HG02943 (cell line): ENCODE measurements around the gene CENPH.
"Not testable (repeated sequence)": the region's sequence is repeated elsewhere in the genome, so short reads cannot be mapped to it uniquely, and the experiment has no call there.

Source experiments
- ATAC-seq: cut with Tn5 transposase; IDR thresholded peaks from one replicate; pipeline ENCODE4 v1.9.1; 2021; ENCODE audit warnings: mild to moderate bottlenecking, low read depth, moderate library complexity; ENCODE audit not compliant: unreplicated experiment

Gene CENPH

DNA sequence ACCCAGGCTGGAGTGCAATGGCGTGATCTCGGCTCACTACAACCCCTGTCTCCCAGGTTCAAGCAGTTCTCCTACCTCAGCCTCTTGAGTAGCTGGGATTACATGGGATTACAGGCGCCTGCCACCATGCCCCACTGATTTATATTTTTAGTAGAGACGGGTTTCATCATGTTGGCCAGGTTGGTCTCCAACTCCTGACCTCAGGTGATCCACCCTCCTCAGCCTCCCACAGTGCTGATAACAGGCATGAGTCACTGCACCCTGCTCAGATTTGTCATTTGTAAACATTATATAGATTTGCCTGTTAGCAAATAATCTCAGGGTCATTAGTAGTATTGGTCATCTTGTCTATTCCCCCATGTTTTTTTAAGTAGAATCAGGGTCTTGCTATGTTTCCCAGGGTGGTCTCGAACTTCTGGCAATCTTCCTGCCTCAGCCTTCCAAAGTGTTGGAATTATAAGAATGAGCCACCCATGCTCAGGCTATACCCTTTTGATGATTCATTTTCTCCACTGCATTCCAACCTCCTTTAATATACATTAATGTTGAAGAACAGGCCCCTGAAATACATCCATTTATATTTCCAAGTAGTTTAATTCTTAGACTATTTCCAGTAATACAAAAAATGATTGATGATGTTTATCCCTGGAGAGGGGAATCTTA lies 17.3 kb downstream of the CENPH start:
- no peak for ATAC-seq

DNA sequence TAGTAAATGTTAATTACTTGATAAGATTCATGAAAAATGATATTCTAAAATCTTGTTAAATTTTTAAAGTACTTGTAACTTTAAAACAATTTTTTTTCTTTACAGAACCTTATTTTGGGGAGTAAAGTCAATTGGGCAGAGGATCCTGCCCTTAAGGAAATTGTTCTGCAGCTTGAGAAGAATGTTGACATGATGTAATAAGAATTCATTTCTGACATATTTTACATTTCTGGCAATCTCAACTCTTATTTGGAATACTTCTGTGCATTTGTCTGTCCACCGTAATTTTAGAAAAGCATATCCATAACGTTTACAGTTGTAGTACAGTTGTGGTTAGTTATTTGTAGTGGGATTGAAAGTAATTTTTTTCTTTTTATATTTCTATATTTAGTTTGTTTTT lies 20.2 kb downstream of the CENPH start:
- ATAC-seq, result no peak

DNA sequence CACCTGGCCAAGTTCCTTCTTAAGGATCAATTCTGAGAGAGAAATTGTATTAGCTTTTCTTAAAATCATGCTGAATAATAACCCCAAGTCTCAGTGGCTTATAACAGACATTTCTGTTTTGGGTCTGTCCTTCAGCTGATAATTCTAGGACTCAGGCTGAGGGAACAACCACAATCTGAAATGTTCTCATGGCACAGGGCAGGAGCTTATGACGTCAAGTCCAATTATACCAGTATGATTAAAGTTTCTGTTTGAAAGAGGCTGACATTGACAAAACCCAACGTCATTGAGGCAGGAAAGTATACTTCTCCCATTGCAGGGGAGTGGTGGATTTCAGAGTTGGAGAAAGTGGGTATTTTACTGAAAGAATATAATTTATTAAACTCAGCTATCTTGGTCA lies 21.8 kb downstream of the CENPH start:
- no peak for ATAC-seq

DNA sequence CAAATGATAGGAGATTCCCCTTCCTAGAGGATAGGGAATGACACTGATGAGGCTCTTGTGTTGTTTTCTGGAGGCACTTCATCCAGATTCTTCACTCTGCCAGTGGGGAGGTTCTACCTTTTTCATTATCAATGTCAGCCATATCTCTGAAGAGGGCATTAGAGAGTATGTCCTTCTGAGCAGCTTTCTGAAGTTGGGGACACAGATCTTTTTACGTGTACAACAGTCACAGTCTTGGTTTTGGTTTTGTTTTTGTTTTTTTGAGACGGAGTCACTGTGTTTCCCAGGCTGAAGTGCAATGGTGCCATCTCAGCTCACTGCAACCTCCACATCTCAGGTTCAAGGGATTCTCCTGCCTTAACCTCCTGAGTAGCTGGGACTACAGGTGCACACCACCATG lies 22.6 kb downstream of the CENPH start:
- ATAC-seq, result no peak

DNA sequence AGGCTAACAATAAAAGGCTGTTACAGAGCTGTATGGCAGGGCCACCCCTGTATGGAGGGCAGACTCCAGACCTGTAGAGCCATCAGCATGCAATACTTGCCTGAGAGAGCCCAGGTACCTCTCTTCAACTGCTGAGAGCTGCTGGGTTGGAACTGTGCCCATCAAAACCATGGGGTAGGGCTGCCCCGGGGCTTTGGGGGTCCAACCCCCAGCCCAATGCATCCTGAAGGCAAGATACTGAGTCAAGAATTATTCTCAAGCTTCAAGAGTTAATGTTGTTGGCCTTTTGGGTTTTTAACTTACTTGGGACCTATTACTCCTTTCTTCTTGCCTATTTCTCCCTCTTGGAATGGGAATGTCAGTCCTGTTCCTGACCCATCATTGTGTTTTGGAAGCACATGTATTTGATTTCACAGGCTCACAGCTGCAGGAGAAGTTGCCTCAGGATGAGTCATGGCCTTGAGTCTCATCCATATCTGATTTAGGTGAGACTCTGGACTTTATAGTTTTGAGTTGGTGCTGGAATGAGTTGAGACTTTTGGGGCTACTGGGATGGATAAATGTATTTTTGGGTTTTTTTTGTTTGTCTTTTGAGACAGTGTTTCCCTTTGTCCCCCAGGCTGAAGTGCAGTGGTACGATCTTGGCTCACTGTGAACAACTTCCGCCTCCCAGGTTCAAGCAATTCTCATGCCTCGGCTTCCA lies 24.3 kb downstream of the CENPH start:
- ATAC-seq, result no peak

DNA sequence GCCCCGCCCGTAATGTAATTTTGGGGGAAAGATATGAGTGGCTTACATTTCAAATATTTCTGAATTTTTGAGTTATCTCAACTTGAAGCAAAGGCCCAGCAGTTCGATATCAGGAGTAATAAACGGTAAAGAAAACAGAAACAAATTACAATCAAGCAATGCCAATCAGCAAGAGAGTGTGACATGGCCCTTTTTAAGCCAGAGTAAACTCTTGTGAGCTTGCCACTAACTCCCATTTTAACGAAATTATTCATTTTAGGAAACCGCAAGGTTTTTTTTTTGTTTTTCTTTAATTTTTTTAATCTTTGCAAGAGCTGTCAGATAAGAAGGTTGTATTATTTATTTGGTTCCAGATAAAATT lies 27.7 kb downstream of the CENPH start:
- no peak for ATAC-seq

DNA sequence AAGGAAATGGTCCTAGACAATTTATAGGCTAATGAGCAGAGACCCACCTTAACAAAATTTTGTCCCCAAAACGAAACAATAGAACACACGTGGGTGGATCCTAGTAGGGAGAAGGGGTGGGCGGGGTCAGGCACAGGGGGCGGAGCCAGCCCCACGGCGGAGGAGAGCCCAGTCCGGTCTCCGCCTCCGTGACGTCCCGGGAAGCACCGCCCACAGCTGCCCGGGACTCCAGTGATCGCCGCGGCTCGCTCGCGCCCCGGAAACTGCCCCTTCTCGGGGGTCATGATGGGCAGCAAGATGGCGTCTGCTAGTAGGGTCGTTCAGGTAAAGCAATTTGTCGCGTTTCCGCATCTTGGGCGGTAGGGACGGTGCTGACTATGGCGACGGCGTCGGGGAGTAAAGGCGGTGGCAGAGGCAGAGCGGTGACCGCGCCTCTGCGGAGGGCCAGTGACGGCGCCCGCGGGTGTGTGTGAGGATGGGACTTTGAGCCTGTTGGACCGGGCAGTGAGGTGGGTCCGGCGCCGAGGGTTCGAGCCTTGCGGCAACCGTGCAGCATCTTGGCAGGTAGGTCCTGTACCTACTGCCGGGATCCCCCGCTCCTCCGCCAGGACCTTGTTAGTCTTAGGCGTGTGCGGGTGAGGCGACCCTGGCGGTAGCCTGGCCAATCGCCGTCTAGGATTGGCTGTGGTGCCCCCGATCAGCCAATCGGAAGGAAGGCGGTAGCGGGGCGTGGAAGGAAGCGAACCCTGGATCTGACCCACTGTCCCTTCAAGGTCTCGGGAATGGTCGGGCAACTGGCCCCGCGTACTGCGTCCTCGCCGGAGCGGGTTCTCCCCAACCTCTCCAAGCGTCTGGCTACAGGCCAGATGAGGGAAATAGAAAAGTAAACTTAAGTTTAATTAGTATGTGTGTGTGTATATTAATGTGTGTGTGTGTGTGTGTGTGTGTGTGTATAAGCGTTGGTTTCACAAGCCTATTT lies 28.5 kb downstream of the CENPH start:
- peak; percentile 94 for ATAC-seq

DNA sequence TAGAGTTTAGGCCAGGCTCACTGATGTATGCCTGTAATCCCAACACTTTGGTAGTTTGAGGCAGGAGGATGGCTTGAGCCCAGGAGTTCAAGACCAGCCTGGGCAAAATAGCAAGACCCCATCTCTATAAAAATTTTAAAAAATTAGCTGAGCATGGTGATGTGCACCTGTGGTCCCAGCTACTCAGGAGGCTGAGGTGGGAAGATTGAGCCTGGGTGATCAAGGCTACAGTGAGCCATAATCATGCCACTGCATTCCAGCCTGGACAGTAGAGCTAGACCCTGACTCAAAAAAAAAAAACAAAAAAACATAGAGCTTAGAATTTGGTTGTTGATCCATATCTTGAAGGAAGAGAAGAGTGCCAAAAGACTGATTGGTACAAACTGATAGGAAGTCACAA lies 30.6 kb downstream of the CENPH start:
- ATAC-seq, result no peak

DNA sequence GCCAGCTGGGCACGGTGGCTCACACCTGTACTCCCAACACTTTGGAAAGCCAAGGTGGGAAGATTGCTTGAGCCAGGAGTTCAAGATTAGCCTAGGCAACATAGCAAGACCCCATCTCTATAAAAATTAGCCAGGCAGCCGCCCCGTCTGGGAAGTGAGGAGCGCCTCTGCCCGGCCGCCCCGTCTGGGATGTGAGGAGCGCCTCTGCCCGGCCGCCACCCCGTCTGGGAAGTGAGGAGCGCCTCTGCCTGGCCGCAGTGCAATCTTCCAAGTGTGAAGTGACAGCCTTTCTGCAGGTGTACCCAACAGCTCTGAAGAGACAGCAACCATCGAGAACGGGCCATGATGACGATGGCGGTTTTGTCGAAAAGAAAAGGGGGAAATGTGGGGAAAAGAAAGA lies 31.0 kb downstream of the CENPH start:
- ATAC-seq, result not testable (repeated sequence)

DNA sequence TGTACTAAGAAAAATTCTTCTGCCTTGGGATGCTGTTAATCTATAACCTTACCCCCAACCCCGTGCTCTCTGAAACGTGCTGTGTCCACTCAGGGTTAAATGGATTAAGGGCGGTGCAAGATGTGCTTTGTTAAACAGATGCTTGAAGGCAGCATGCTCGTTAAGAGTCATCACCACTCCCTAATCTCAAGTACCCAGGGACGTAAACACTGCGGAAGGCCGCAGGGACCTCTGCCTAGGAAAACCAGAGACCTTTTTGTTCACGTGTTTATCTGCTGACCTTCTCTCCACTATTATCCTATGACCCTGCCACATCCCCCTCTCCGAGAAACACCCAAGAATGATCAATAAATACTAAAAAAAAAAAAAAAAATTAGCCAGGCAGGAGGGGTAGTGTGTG lies 31.4 kb downstream of the CENPH start:
- ATAC-seq, result not testable (repeated sequence)

DNA sequence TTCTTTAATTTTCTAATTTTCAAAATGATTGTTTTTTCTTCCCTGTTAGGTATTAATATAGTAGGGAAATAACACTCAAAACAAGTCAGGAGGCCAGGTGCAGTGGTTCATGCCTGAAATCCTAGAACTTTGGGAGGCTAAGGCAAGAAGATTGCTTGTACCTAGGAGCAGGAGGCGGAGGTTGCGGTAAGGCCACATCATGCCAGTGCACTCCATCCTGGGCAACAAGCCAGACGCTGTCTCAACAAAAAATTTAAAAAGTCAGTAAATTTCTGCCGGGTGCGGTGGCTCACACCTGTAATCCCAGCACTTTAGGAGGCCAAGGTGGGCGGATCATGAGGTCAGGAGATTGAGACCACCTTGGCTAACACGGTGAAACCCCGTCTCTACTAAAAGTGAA lies 35.1 kb downstream of the CENPH start:
- no peak for ATAC-seq

DNA sequence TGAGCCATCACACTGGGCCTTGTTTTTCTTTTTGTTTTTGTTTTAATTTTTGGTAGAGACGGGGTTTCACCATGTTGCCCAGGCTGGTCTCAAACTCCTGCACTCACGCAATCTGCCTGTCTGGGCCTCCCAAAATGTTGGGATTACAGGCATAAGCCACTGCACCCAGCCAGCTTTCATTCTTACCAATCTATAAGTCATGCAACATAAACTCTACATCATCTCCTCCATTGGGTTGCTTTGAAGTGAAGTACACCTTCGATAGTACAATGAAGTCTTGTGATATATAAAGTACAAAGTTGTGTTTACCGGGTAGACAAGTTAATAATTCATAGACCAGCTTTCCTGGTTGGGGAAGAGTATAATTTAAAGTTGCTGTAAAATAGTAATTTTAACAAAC lies 36.5 kb downstream of the CENPH start:
- no peak for ATAC-seq

DNA sequence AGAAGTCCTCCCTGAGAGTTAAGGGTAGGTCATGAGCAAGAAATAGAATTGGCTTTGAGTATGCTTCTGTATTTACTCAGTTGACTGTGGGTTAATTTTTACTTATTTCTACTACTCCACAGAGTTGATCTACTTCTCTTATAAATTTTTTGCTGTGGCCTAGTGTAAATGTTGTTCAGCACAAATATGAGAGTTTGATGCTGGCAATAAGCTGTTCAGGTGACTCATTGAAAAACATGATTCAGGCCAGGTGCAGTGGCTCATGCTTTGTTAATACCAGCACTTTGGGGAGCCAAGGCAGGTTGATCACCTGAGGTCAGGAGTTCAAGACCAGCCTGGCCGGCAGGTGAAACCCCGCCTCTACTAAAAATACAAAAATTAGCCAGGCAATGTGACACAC lies 40.8 kb downstream of the CENPH start:
- no peak for ATAC-seq

DNA sequence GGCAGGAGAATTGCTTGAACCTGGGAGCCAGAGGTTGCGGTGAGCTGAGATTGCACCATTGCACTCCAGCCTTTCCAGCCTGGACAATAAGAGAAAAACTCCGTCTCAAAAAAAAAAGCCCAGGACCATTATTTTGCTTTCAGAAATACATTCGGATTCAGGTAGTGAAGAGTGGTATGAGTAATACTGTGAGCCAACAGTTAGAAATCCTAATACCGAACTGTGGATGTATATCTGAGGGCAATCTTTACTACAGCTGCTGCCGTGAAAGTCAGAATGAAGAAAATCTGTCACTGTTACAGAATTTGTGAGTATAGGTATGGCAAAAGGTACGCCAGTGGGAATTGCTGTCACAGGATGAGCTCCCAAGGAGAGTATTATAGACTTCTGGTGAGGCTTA lies 41.9 kb downstream of the CENPH start:
- no peak for ATAC-seq

DNA sequence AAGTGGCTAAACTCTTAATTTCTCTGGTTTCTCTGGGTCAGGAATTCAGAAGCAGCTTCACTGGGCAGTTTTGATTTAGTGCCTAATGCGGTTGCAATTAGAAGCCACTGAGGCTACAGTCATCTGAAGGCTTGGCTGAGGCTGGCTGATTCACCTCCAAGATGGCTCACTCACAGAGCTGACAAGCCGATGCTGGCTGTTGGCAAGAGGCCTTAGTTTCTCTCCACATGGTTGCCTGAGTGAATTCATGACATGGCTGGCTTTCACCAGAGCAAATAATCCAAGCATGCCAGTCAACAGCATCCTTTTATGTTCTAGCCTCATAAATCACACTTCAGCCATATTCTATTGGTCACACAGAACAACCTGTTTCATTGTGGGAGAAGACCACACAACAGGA lies 42.5 kb downstream of the CENPH start:
- ATAC-seq, result no peak

DNA sequence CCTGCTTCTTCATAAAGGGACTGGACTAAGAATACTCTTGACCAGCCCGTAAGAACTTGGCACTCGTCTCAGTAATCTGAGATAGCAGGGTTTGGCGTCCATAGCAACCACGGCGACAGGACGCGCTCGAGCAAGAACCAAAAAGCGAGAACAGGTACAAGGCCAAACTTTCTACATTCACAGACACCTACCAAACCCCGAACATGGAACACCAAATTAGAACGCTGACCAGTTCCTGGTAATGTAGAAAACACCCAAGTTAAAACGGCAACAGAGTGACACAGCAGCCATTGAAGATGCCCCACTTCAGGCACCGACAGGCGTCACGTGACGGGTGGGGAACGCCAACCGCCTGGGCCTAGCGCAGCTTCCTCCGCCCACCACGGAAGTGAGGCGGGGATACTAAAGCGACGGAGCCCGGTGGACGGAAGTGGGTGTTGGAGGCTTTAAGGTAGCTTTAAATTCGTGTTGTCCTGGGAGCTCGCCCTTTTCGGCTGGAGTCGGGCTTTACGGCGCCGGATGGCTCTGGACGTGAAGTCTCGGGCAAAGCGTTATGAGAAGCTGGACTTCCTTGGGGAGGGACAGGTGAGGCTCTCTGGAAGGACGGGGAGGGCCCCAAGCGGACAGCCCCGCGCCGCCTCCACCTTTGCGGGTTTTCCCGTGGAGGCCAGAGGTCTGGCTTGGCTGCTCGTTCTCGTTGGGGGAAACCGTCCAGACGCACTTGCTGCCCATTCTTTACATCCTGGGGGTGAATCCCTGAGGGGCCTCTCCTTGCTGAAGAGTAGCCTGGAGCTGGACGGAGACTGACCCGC lies 45.3 kb downstream of the CENPH start, which contains the start of gene CDK7:
TSS of gene CDK7 (plus strand) at position 430 of the 812 bp plus-strand sequence. CDS start at position 520, 90 bp downstream.
- ATAC-seq, result peak; percentile 96

DNA sequence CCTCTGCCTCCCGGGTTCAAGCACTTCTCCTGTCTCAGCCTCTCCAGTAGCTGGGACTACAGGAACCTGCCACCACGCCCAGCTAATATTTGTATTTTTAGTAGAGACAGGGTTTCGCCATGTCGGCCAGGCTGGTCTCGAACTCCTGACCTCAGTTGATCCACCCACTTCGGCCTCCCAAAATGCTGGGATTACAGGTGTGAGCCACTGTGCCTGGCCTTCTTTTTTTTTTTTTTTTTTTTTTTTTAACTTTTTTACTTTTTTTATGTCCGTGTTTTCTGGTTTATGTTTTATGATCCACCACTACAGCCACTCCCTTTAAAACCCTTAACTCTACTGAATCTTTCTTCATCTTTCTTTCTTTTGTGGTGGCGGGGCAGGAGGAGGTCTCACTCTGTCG lies 47.4 kb downstream of the CENPH start:
- not testable (repeated sequence) for ATAC-seq

DNA sequence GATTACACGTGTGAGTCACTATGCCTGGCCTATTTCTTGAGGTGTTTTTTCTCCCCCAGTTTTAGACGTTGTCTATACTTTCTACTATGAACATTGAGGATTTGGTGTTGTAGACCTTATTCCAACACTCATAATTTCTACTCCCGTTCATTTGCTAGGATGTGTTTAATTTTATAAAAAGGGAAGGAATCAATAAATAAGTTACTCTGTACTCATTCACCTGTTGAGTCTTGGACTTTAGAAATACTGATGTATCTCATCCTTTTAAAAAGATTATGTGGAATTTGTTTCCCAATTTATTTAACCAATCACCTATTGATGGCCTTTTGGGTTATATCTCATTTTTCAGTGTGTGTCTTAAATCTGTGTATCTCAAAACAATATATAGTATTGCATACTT lies 48.5 kb downstream of the CENPH start:
- no peak for ATAC-seq

DNA sequence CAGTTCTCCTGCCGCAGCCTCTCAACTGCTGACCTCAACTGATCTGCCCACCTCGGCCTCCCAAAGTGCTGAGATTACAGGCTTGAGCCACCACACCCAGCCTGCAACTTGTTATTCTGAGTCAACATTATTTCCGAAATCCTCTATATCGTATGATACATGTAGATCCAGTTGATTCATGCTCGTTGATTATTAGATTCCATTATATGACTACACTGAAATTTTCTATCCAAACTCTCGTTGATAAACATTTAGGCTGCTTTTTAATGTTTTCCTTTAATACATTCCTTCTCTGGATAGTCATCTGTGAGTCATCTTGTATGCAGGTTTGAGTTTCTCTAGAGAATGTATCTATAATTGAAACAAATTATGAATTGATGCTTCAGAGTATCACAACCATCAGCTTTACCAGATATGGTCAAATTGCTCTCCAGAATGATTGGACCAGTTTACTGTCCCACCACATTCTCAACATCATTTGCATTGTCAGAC lies 49.4 kb downstream of the CENPH start:
- no peak for ATAC-seq

DNA sequence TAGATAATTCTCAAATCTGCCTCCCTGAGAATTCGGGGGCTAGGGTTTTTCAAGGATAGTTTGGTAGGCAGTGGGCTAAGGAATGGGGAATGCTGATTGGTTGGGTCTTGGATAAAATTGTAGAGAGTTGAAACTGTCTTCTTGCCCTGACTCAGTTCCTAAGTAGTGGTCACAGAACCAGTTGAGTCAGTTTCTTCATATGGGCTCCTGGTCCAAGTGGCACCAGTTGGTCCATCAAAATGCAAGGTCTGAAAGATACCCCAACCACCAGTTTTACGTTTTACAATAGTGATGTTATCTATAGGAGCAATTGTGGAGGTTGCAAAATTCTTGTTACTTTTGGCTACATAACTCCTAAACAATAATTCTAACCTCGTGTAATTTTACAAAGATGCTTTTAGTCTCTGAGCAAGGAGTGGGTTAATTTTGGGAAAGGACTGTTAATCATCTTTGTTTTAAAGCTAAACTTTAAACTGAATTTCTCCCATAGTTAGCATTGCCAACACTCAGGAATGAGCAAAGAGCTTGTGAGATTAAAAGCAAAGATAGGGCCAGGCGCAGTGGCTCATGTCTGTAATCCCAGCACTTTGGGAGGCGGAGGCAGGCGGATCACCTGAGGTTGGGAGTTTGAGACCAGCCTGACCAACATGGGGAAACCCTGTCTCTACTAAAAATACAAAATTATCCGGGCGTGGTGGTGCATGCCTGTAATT lies 53.0 kb downstream of the CENPH start:
- no peak for ATAC-seq
